ENCODE results near the gene KHDRBS2. TPM values are rescaled to one million over a fixed set of nuclear protein-coding genes. Genes with fewer than 3 reads are reported as not detected.

The KHDRBS2 gene
- total RNA-seq, 1 donor from 2014 or later, result not detected

GRCh38 chr6:62042429-62042828 is 243.6 kb downstream of the KHDRBS2 start:
- DNase-seq (ENCODE audit: low read depth), result no peak
- Mint-ChIP-seq H3K4me1 (ENCODE audit: low read depth, unreplicated experiment) (peaks cover 5% of the 10 kb centered on the region), H3K27me3 (ENCODE audit: low read depth, unreplicated experiment) (no peaks in the 10 kb centered on the region), H3K27ac (ENCODE audit: unreplicated experiment) (no peak overlapping the region), H3K9me3 (ENCODE audit: unreplicated experiment) (no peaks in the 10 kb centered on the region), H3K4me3 (ENCODE audit: unreplicated experiment) (no peak overlapping the region), H3K36me3 (ENCODE audit: low read depth, unreplicated experiment) (no peaks in the 10 kb centered on the region)
- H3K9me3 ChIP-seq (ENCODE audit: insufficient read depth, low read depth, low read length), result no peaks in the 10 kb centered on the region
- no peak overlapping the region for H3K4me3 ChIP-seq (ENCODE audit: insufficient read depth, low read depth, low read length)
- H3K27ac ChIP-seq (ENCODE audit: low read depth, low read length), result no peak overlapping the region
- no peaks in the 10 kb centered on the region for H3K4me1 ChIP-seq (ENCODE audit: insufficient read depth, low read length)
- no peak for TF ChIP-seq EZH2 (IDR thresholded peaks at IDR 0.05; ENCODE audit: insufficient read depth, low read length)
- TF ChIP-seq, protein P1, sequence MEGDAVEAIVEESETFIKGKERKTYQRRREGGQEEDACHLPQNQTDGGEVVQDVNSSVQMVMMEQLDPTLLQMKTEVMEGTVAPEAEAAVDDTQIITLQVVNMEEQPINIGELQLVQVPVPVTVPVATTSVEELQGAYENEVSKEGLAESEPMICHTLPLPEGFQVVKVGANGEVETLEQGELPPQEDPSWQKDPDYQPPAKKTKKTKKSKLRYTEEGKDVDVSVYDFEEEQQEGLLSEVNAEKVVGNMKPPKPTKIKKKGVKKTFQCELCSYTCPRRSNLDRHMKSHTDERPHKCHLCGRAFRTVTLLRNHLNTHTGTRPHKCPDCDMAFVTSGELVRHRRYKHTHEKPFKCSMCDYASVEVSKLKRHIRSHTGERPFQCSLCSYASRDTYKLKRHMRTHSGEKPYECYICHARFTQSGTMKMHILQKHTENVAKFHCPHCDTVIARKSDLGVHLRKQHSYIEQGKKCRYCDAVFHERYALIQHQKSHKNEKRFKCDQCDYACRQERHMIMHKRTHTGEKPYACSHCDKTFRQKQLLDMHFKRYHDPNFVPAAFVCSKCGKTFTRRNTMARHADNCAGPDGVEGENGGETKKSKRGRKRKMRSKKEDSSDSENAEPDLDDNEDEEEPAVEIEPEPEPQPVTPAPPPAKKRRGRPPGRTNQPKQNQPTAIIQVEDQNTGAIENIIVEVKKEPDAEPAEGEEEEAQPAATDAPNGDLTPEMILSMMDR (IDR thresholded peaks at IDR 0.05; ENCODE audit: insufficient read depth, low read depth, low read length), result no peak
- no peaks in the 10 kb centered on the region for H3K79me2 ChIP-seq (ENCODE audit: insufficient read depth, low read length)
- no peaks in the 10 kb centered on the region for H4K20me1 ChIP-seq (ENCODE audit: insufficient read depth, low read length)
- no peak overlapping the region for H2AFZ ChIP-seq (ENCODE audit: low read depth, low read length)
- H3K36me3 ChIP-seq (ENCODE audit: insufficient read depth, low read length), result no peaks in the 10 kb centered on the region
- no peak for FAIRE-seq
- H3K27me3 ChIP-seq (ENCODE audit: insufficient read depth, low read length), result no peaks in the 10 kb centered on the region
- no peak overlapping the region for H3K4me2 ChIP-seq (ENCODE audit: low read length)
- H3K9ac ChIP-seq (ENCODE audit: low read length), result no peak overlapping the region

GRCh38 chr6:62039605-62040004 is 246.4 kb downstream of the KHDRBS2 start:
- no peak overlapping the region for H3K9ac ChIP-seq (ENCODE audit: low read length)
- H3K36me3 Mint-ChIP-seq (ENCODE audit: low read depth, unreplicated experiment), result no peaks in the 10 kb centered on the region

DNA sequence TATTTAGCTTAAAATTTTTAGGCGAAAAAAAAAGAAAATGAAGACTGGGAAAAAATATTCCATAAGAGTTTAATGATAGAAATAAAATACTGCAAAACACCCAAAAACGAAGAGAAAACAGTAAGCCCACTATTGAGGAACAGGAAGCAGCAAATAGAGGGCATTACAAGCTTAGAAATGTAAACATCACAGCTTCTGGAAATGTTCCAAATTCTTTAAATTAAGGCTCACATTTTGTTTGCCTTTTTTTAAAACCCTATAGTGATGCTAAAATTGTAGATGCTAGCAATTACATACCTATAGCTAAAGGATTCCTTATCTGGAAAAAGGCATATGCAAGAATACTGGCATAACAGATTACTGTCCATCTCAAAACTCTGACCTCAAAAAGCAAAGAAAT is 248.6 kb downstream of the KHDRBS2 start:
- DNase-seq (ENCODE audit: low read depth) (no peak), FAIRE-seq (no peak)
- Mint-ChIP-seq H3K27ac (ENCODE audit: unreplicated experiment) (no peak overlapping the region), H3K4me1 (ENCODE audit: low read depth, unreplicated experiment) (peaks cover 3% of the 10 kb centered on the region), H3K27me3 (ENCODE audit: low read depth, unreplicated experiment) (no peaks in the 10 kb centered on the region), H3K9me3 (ENCODE audit: unreplicated experiment) (peaks cover 3% of the 10 kb centered on the region), H3K4me3 (ENCODE audit: unreplicated experiment) (no peak overlapping the region), H3K36me3 (ENCODE audit: low read depth, unreplicated experiment) (no peaks in the 10 kb centered on the region)
- no peaks in the 10 kb centered on the region for H3K79me2 ChIP-seq (ENCODE audit: insufficient read depth, low read length)
- H3K9me3 ChIP-seq (ENCODE audit: insufficient read depth, low read depth, low read length), result no peaks in the 10 kb centered on the region
- H4K20me1 ChIP-seq (ENCODE audit: insufficient read depth, low read length), result no peaks in the 10 kb centered on the region
- H3K27me3 ChIP-seq (ENCODE audit: insufficient read depth, low read length), result no peaks in the 10 kb centered on the region
- TF ChIP-seq EZH2 (IDR thresholded peaks at IDR 0.05; ENCODE audit: insufficient read depth, low read length), result no peak
- TF ChIP-seq, protein P1 (IDR thresholded peaks at IDR 0.05; ENCODE audit: insufficient read depth, low read depth, low read length), result no peak
- H3K36me3 ChIP-seq (ENCODE audit: insufficient read depth, low read length), result no peaks in the 10 kb centered on the region
- H3K4me1 ChIP-seq (ENCODE audit: insufficient read depth, low read length), result no peaks in the 10 kb centered on the region
- no peak overlapping the region for H3K4me2 ChIP-seq (ENCODE audit: low read length)
- H3K4me3 ChIP-seq (ENCODE audit: insufficient read depth, low read depth, low read length), result no peak overlapping the region
- no peak overlapping the region for H2AFZ ChIP-seq (ENCODE audit: low read depth, low read length)
- no peak overlapping the region for H3K27ac ChIP-seq (ENCODE audit: low read depth, low read length)
- no peak overlapping the region for H3K9ac ChIP-seq (ENCODE audit: low read length)

More at GRCh38 chr6:62039605-62040004, 246.4 kb downstream of the KHDRBS2 start:
- DNase-seq (ENCODE audit: low read depth) (no peak), FAIRE-seq (no peak)
- H3K36me3 ChIP-seq (ENCODE audit: insufficient read depth, low read length), result no peaks in the 10 kb centered on the region
- TF ChIP-seq EZH2 (IDR thresholded peaks at IDR 0.05; ENCODE audit: insufficient read depth, low read length), result no peak
- TF ChIP-seq, protein P1 (IDR thresholded peaks at IDR 0.05; ENCODE audit: insufficient read depth, low read depth, low read length), result no peak
- no peaks in the 10 kb centered on the region for H3K4me1 ChIP-seq (ENCODE audit: insufficient read depth, low read length)
- no peaks in the 10 kb centered on the region for H3K27me3 ChIP-seq (ENCODE audit: insufficient read depth, low read length)
- H2AFZ ChIP-seq (ENCODE audit: low read depth, low read length), result no peak overlapping the region
- H3K4me3 Mint-ChIP-seq (ENCODE audit: unreplicated experiment), result no peak overlapping the region
- no peaks in the 10 kb centered on the region for H3K27me3 Mint-ChIP-seq (ENCODE audit: low read depth, unreplicated experiment)
- no peak overlapping the region for H3K27ac Mint-ChIP-seq (ENCODE audit: unreplicated experiment)
- H3K9me3 Mint-ChIP-seq (ENCODE audit: unreplicated experiment), result peaks cover under 1% of the 10 kb centered on the region
- no peaks in the 10 kb centered on the region for H3K9me3 ChIP-seq (ENCODE audit: insufficient read depth, low read depth, low read length)
- no peak overlapping the region for H3K4me3 ChIP-seq (ENCODE audit: insufficient read depth, low read depth, low read length)
- no peak overlapping the region for H3K4me2 ChIP-seq (ENCODE audit: low read length)
- H3K79me2 ChIP-seq (ENCODE audit: insufficient read depth, low read length), result no peaks in the 10 kb centered on the region
- peaks cover 5% of the 10 kb centered on the region for H3K4me1 Mint-ChIP-seq (ENCODE audit: low read depth, unreplicated experiment)
- H3K27ac ChIP-seq (ENCODE audit: low read depth, low read length), result no peak overlapping the region
- H4K20me1 ChIP-seq (ENCODE audit: insufficient read depth, low read length), result no peaks in the 10 kb centered on the region

All from astrocyte (in vitro differentiated cells and primary cell).